HEK293 (cell line): ENCODE results near the gene ZNF625.

Source experiments
- CTCF ChIA-PET: fragments of 350-600 bp; formaldehyde crosslinking; extraction: SDS; loops from one replicate; lab custom pipeline; 2021; ENCODE audit warnings: antibody characterized with exemption; lab: Yijun Ruan, JAX
- POLR2A ChIA-PET: fragments of 300-600 bp; formaldehyde crosslinking; extraction: SDS; loops from one replicate; lab custom pipeline; 2020; ENCODE audit warnings: antibody characterized with exemption, inconsistent platforms; lab: Yijun Ruan, JAX
- H3K27ac ChIP-seq: fragments of 200-500 bp; sonication (Bioruptor generic); 2 replicates; pipeline ENCODE4 v1.5.1; 2014; ENCODE audit warnings: low read depth, low read length, control low read depth, inconsistent platforms; ENCODE audit errors: extremely low read depth
- H3K36me3 ChIP-seq, 2 experiments: fragments of 200-500 bp in 1 of 2; sonication (Bioruptor generic) in 1 of 2; 1 replicate in 1 of 2; 2 replicates in 1 of 2; pipeline ENCODE4 v1.5.1; 2014 to 2017; ENCODE audit warnings: inconsistent platforms in 2 of 2, low read length in 2 of 2; ENCODE audit not compliant: control insufficient read depth in 2 of 2, insufficient read depth in 1 of 2
- H3K4me1 ChIP-seq: fragments of 200-500 bp; sonication (Bioruptor generic); 2 replicates; pipeline ENCODE4 v1.5.1; 2014; ENCODE audit warnings: mild to moderate bottlenecking, low read length, inconsistent platforms; ENCODE audit not compliant: control insufficient read depth, insufficient read depth
- H3K4me3 ChIP-seq: 2 replicates; pipeline ENCODE4 v1.5.1; 2011; ENCODE audit warnings: low read depth, mild to moderate bottlenecking, control low read depth, low read length, moderate library complexity
- H3K9me3 ChIP-seq: fragments of 200-500 bp; sonication (Bioruptor generic); 2 replicates; pipeline ENCODE4 v1.5.1; 2014; ENCODE audit warnings: low read depth, low read length, inconsistent platforms; ENCODE audit not compliant: control insufficient read depth, insufficient read depth
- OVOL3 ChIP-seq: fragments of 450-650 bp; formaldehyde crosslinking; IDR thresholded peaks from 2 replicates; pipeline ENCODE4 v1.5.1; 2016; ENCODE audit warnings: missing biosample characterization, missing genetic modification characterization
- REPIN1 ChIP-seq: fragments of 450-650 bp; formaldehyde crosslinking; IDR thresholded peaks from 2 replicates; pipeline ENCODE4 v1.5.1; 2017; ENCODE audit warnings: missing biosample characterization, missing genetic modification characterization, low read depth
- SALL2 ChIP-seq: fragments of 450-650 bp; formaldehyde crosslinking; IDR thresholded peaks from 2 replicates; pipeline ENCODE4 v1.5.0; 2017; ENCODE audit warnings: missing biosample characterization, mild to moderate bottlenecking, missing genetic modification characterization, borderline replicate concordance
- SP2 ChIP-seq: fragments of 450-650 bp; formaldehyde crosslinking; IDR thresholded peaks from 2 replicates; pipeline ENCODE4 v1.5.1; 2016; ENCODE audit warnings: missing biosample characterization, missing genetic modification characterization
- WT1 ChIP-seq: fragments of 450-650 bp; formaldehyde crosslinking; IDR thresholded peaks from 2 replicates; pipeline ENCODE4 v1.5.1; 2016; ENCODE audit warnings: missing biosample characterization, missing genetic modification characterization
- YY1 ChIP-seq: fragments of 450-650 bp; formaldehyde crosslinking; IDR thresholded peaks from 2 replicates; pipeline ENCODE4 v1.5.1; 2018; ENCODE audit warnings: missing biosample characterization, missing genetic modification characterization
- ZBTB20 ChIP-seq: fragments of 450-650 bp; formaldehyde crosslinking; IDR thresholded peaks from 2 replicates; pipeline ENCODE4 v1.5.1; 2016; ENCODE audit warnings: missing biosample characterization, missing genetic modification characterization
- ZBTB21 ChIP-seq: fragments of 450-650 bp; formaldehyde crosslinking; IDR thresholded peaks from 2 replicates; pipeline ENCODE4 v1.5.1; 2017; ENCODE audit warnings: missing biosample characterization, missing genetic modification characterization
- ZBTB48 ChIP-seq: fragments of 450-650 bp; formaldehyde crosslinking; IDR thresholded peaks from 2 replicates; pipeline ENCODE4 v1.5.1; 2016; ENCODE audit warnings: missing biosample characterization, missing genetic modification characterization
- ZNF121 ChIP-seq: fragments of 450-650 bp; formaldehyde crosslinking; IDR thresholded peaks from 2 replicates; pipeline ENCODE4 v1.5.1; 2016; ENCODE audit warnings: missing biosample characterization, missing genetic modification characterization
- ZNF175 ChIP-seq: fragments of 450-650 bp; formaldehyde crosslinking; IDR thresholded peaks from 2 replicates; pipeline ENCODE4 v1.5.1; 2016; ENCODE audit warnings: missing biosample characterization, missing genetic modification characterization
- ZNF324 ChIP-seq: fragments of 450-650 bp; formaldehyde crosslinking; IDR thresholded peaks from 2 replicates; pipeline ENCODE4 v1.5.1; 2016; ENCODE audit warnings: missing biosample characterization, missing genetic modification characterization
- ZNF404 ChIP-seq: fragments of 450-650 bp; formaldehyde crosslinking; IDR thresholded peaks from 2 replicates; pipeline ENCODE4 v1.5.1; 2017; ENCODE audit warnings: missing biosample characterization, missing genetic modification characterization
- ZNF510 ChIP-seq: fragments of 450-650 bp; formaldehyde crosslinking; IDR thresholded peaks from 2 replicates; pipeline ENCODE4 v1.5.1; 2018; ENCODE audit warnings: mild to moderate bottlenecking, missing genetic modification characterization, missing biosample characterization; ENCODE audit not compliant: insufficient replicate concordance
- ZNF514 ChIP-seq: fragments of 450-650 bp; formaldehyde crosslinking; IDR thresholded peaks from 2 replicates; pipeline ENCODE4 v1.5.1; 2016; ENCODE audit warnings: missing biosample characterization, missing genetic modification characterization
- ZNF600 ChIP-seq: fragments of 450-650 bp; formaldehyde crosslinking; IDR thresholded peaks from 2 replicates; pipeline ENCODE4 v1.5.1; 2016; ENCODE audit warnings: missing biosample characterization, missing genetic modification characterization
- ZNF623 ChIP-seq: fragments of 450-650 bp; formaldehyde crosslinking; IDR thresholded peaks from 2 replicates; pipeline ENCODE4 v1.5.1; 2016; ENCODE audit warnings: missing biosample characterization, missing genetic modification characterization
- ZNF624 ChIP-seq: fragments of 450-650 bp; formaldehyde crosslinking; IDR thresholded peaks from 2 replicates; pipeline ENCODE4 v1.5.1; 2017; ENCODE audit warnings: missing biosample characterization, missing genetic modification characterization
- ZNF629 ChIP-seq: fragments of 450-650 bp; formaldehyde crosslinking; IDR thresholded peaks from 2 replicates; pipeline ENCODE4 v1.5.1; 2017; ENCODE audit warnings: missing biosample characterization, missing genetic modification characterization
- ZNF660 ChIP-seq: fragments of 450-650 bp; IDR thresholded peaks from 2 replicates; pipeline ENCODE4 v1.5.1; 2018; ENCODE audit warnings: missing biosample characterization, mild to moderate bottlenecking, missing genetic modification characterization
- ZNF670 ChIP-seq: fragments of 450-650 bp; formaldehyde crosslinking; IDR thresholded peaks from 2 replicates; pipeline ENCODE4 v1.5.1; 2016; ENCODE audit warnings: missing biosample characterization, missing genetic modification characterization, low read depth
- ZSCAN30 ChIP-seq: fragments of 450-650 bp; IDR thresholded peaks from 2 replicates; pipeline ENCODE4 v1.5.1; 2018; ENCODE audit warnings: missing biosample characterization, mild to moderate bottlenecking, missing genetic modification characterization, moderate library complexity
- TF ChIP-seq, protein P1 (sequence below): fragments of 450-650 bp; formaldehyde crosslinking; IDR thresholded peaks from 2 replicates; pipeline ENCODE4 v1.5.1; 2016; ENCODE audit warnings: missing biosample characterization, missing genetic modification characterization
- TF ChIP-seq, protein P2 (sequence below): fragments of 450-650 bp; formaldehyde crosslinking; IDR thresholded peaks from 2 replicates; pipeline ENCODE4 v1.5.1; 2016; ENCODE audit warnings: missing biosample characterization, missing genetic modification characterization
- TF ChIP-seq, protein P3 (sequence below): fragments of 450-650 bp; formaldehyde crosslinking; IDR thresholded peaks from 2 replicates; pipeline ENCODE4 v1.5.1; 2016; ENCODE audit warnings: missing biosample characterization, missing genetic modification characterization
- TF ChIP-seq, protein P4 (sequence below): fragments of 450-650 bp; formaldehyde crosslinking; IDR thresholded peaks from 2 replicates; pipeline ENCODE4 v1.5.1; 2016; ENCODE audit warnings: missing biosample characterization, missing genetic modification characterization
- TF ChIP-seq, protein P5 (sequence below): fragments of 450-650 bp; formaldehyde crosslinking; IDR thresholded peaks from 2 replicates; pipeline ENCODE4 v1.5.1; 2016; ENCODE audit warnings: missing biosample characterization, missing genetic modification characterization

Gene ZNF625

DNA sequence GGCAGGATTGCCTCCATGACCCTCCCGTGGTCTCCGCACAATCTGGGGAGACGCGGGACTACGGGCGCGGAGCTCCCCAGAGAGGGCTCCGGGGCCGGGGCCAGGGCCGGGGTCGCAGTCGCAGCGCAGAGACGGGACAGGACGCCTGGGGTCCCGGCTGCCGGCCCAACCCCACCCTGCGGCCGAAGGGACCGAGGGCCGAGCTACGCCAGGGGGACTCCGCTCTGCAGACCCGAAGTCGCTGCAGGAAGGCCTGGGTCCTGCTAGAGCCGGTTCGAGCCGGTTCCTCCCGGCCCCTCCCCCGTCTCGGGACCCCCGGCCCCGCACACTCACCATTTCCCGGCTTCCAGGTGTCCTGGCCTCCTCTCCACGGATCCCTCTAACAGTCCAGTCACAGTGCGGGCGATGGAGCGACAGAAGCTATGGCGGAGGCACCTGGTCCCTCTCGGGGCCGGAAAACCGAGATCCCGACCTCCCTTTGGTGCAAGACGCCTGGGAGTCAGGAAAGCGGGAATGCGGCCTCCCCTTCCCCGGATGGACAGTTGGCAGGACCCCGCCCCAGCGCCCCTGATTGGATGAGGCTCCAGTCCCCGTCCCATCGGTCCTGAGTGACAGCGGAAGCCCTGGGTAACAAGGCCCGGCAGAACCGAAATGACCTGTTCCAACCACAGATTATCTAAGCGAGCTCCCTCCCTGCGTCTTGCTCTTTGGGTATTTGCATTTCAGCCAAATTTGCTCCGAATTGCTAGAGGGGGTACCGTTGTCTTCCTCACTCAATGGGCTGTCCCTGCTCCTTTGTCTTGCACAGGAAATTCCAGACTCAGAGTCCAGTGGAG lies at the start of gene ZNF625:
Gene ZNF625, minus strand, starts transcription at position 512 of the 836 bp plus-strand sequence. Its CDS starts 176 bp downstream, at position 336.
- POLR2A ChIA-PET = interaction anchor here (0.5 to 2.0 kb wide), 12 partner anchors 16 to 422 kb away, joined by 3 to 20 read pairs (median 5); partner anchors contain the start of genes ZNF20, ZNF440, ZNF442 and ZNF443
- no peaks in the 10 kb centered on the region for H3K4me1 ChIP-seq
- H3K4me3 ChIP-seq = peak within 1 kb of the TSS; percentile 89
- H3K36me3 ChIP-seq = peaks cover 16 to 32% of the 10 kb centered on the region in 2 experiments
- CTCF ChIA-PET = interaction anchor here (0.7 to 1.6 kb wide), 3 partner anchors 12 to 97 kb away, joined by 3 to 5 read pairs (median 3); no protein-coding TSS in a partner anchor
- no peaks in the 10 kb centered on the region for H3K9me3 ChIP-seq
- peak within 1 kb of the TSS; percentile 54 for H3K27ac ChIP-seq
- TF ChIP-seq ZNF629 (tag by site-specific recombination) (no peak), ZBTB20 (tag by site-specific recombination) (peak; percentile 77), ZNF514 (no peak), ZNF670 (tag by site-specific recombination) (no peak), ZNF624 (tag by site-specific recombination) (no peak), SALL2 (tag by site-specific recombination) (no peak), ZNF660 (tag by site-specific recombination) (0 out of 2 replicates have a peak, but pooled peaks have one; percentile 26), ZNF324 (tag by site-specific recombination) (peak; percentile 58; the same call in 1 of the 2 replicates), ZNF175 (tag by site-specific recombination) (no peak), ZBTB48 (tag by site-specific recombination) (peak; percentile 75; the same call in 1 of the 2 replicates), REPIN1 (peak; percentile 49; the same call in 1 of the 2 replicates), ZNF404 (no peak), ZNF510 (tag by site-specific recombination) (no peak), WT1 (0 out of 2 replicates have a peak, but pooled peaks have one; percentile 23), ZNF600 (tag by site-specific recombination) (peak; percentile 85), ZSCAN30 (peak; percentile 28; the same call in 1 of the 2 replicates), YY1 (tag by site-specific recombination) (peak; percentile 49; the same call in 1 of the 2 replicates), SP2 (peak; percentile 94), ZNF623 (tag by site-specific recombination) (no peak), OVOL3 (tag by site-specific recombination) (peak; percentile 17; the same call in 1 of the 2 replicates), ZNF121 (tag by site-specific recombination) (0 out of 2 replicates have a peak, but pooled peaks have one; percentile 28), ZBTB21 (no peak)
- TF ChIP-seq, protein P1, sequence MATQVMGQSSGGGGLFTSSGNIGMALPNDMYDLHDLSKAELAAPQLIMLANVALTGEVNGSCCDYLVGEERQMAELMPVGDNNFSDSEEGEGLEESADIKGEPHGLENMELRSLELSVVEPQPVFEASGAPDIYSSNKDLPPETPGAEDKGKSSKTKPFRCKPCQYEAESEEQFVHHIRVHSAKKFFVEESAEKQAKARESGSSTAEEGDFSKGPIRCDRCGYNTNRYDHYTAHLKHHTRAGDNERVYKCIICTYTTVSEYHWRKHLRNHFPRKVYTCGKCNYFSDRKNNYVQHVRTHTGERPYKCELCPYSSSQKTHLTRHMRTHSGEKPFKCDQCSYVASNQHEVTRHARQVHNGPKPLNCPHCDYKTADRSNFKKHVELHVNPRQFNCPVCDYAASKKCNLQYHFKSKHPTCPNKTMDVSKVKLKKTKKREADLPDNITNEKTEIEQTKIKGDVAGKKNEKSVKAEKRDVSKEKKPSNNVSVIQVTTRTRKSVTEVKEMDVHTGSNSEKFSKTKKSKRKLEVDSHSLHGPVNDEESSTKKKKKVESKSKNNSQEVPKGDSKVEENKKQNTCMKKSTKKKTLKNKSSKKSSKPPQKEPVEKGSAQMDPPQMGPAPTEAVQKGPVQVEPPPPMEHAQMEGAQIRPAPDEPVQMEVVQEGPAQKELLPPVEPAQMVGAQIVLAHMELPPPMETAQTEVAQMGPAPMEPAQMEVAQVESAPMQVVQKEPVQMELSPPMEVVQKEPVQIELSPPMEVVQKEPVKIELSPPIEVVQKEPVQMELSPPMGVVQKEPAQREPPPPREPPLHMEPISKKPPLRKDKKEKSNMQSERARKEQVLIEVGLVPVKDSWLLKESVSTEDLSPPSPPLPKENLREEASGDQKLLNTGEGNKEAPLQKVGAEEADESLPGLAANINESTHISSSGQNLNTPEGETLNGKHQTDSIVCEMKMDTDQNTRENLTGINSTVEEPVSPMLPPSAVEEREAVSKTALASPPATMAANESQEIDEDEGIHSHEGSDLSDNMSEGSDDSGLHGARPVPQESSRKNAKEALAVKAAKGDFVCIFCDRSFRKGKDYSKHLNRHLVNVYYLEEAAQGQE (tag by site-specific recombination) = no peak
- TF ChIP-seq, protein P2, sequence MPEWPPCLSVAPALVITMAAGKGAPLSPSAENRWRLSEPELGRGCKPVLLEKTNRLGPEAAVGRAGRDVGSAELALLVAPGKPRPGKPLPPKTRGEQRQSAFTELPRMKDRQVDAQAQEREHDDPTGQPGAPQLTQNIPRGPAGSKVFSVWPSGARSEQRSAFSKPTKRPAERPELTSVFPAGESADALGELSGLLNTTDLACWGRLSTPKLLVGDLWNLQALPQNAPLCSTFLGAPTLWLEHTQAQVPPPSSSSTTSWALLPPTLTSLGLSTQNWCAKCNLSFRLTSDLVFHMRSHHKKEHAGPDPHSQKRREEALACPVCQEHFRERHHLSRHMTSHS (tag by site-specific recombination) = no peak
- TF ChIP-seq, protein P3, sequence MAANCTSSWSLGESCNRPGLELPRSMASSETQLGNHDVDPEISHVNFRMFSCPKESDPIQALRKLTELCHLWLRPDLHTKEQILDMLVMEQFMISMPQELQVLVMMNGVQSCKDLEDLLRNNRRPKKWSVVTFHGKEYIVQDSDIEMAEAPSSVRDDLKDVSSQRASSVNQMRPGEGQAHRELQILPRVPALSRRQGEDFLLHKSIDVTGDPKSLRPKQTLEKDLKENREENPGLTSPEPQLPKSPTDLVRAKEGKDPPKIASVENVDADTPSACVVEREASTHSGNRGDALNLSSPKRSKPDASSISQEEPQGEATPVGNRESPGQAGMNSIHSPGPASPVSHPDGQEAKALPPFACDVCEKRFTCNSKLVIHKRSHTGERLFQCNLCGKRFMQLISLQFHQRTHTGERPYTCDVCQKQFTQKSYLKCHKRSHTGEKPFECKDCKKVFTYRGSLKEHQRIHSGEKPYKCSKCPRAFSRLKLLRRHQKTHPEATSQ (tag by site-specific recombination) = no peak
- TF ChIP-seq, protein P4, sequence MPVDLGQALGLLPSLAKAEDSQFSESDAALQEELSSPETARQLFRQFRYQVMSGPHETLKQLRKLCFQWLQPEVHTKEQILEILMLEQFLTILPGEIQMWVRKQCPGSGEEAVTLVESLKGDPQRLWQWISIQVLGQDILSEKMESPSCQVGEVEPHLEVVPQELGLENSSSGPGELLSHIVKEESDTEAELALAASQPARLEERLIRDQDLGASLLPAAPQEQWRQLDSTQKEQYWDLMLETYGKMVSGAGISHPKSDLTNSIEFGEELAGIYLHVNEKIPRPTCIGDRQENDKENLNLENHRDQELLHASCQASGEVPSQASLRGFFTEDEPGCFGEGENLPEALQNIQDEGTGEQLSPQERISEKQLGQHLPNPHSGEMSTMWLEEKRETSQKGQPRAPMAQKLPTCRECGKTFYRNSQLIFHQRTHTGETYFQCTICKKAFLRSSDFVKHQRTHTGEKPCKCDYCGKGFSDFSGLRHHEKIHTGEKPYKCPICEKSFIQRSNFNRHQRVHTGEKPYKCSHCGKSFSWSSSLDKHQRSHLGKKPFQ (tag by site-specific recombination) = no peak
- TF ChIP-seq, protein P5, sequence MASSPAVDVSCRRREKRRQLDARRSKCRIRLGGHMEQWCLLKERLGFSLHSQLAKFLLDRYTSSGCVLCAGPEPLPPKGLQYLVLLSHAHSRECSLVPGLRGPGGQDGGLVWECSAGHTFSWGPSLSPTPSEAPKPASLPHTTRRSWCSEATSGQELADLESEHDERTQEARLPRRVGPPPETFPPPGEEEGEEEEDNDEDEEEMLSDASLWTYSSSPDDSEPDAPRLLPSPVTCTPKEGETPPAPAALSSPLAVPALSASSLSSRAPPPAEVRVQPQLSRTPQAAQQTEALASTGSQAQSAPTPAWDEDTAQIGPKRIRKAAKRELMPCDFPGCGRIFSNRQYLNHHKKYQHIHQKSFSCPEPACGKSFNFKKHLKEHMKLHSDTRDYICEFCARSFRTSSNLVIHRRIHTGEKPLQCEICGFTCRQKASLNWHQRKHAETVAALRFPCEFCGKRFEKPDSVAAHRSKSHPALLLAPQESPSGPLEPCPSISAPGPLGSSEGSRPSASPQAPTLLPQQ (tag by site-specific recombination) = peak; percentile 74
